Endothelial cell of umbilical vein (primary cell): ENCODE results near the gene TRIM58. TPM values are rescaled to one million over a fixed set of nuclear protein-coding genes. Genes with fewer than 3 reads are reported as not detected.

Source experiments
- BruUV-seq: library from RNA; stranded (reverse); fragments of 400-500 nt; replicated peaks from 2 replicates; lab custom pipeline; 2021; lab: Mats Ljungman, UMichigan
- CTCF ChIA-PET: fragments of 300-600, 350-600 bp; sonication (Branson Sonifier 250); formaldehyde crosslinking; loops from one replicate; lab custom pipeline; 2021; ENCODE audit warnings: antibody characterized with exemption, inconsistent platforms; lab: Charles Lee
- POLR2A ChIA-PET: fragments of 300-600, 350-600 bp; sonication (Branson Sonifier 250); formaldehyde crosslinking; loops from one replicate; lab custom pipeline; 2021; ENCODE audit warnings: antibody characterized with exemption, inconsistent platforms; lab: Charles Lee
- DNase-seq: peaks from one replicate; pipeline ENCODE4 v3.0.0-alpha.2; 2011; ENCODE audit warnings: low read depth, low spot score
- FAIRE-seq: peaks from 2 replicates; lab custom pipeline; 2011; peaks lifted over from hg19 to GRCh38; lab: Jason Lieb, UNC
- H2AFZ ChIP-seq: 2 replicates; pipeline ENCODE4 v1.6.0; 2012; ENCODE audit warnings: low read depth, low read length, control low read depth, inconsistent platforms
- H3K27ac ChIP-seq: 2 replicates; pipeline ENCODE4 v1.5.1; 2011; ENCODE audit warnings: low read depth, mild to moderate bottlenecking, control low read depth, low read length, moderate library complexity; ENCODE audit not compliant: insufficient read depth
- H3K27me3 ChIP-seq, 2 experiments: 2 replicates each; pipeline versions ENCODE4 v1.6.0 to v1.6.1; 2011; ENCODE audit warnings: low read length in 2 of 2, mixed read lengths in 1 of 2; ENCODE audit not compliant: control insufficient read depth in 2 of 2, insufficient read depth in 2 of 2
- H3K36me3 ChIP-seq, 2 experiments: 2 replicates in 1 of 2; 3 replicates in 1 of 2; pipeline ENCODE4 v1.5.1; 2011; ENCODE audit warnings: low read length in 2 of 2, mild to moderate bottlenecking in 1 of 2, moderate library complexity in 1 of 2; ENCODE audit not compliant: control insufficient read depth in 2 of 2, insufficient read depth in 2 of 2; ENCODE audit errors: extremely low read depth in 1 of 2
- H3K4me1 ChIP-seq: 3 replicates; pipeline ENCODE4 v1.5.1; 2011; ENCODE audit warnings: mild to moderate bottlenecking, low read length; ENCODE audit not compliant: control insufficient read depth, insufficient read depth; ENCODE audit errors: extremely low read depth
- H3K4me2 ChIP-seq: 2 replicates; pipeline ENCODE4 v1.6.1; 2011; ENCODE audit warnings: low read length, control low read depth, mixed read lengths; ENCODE audit not compliant: insufficient read depth
- H3K4me3 ChIP-seq, 3 experiments: fragments of 200-600 bp in 1 of 3; sonication (generic), shearing (Covaris generic) in 1 of 3; replicated peaks in 1 of 3; 2 replicates each; pipeline ENCODE4 v1.5.1; 2011 to 2016; ENCODE audit warnings: control low read depth in 3 of 3, low read length in 3 of 3, mild to moderate bottlenecking in 2 of 3, inconsistent platforms in 1 of 3, low read depth in 1 of 3, moderate library complexity in 1 of 3; ENCODE audit not compliant: insufficient read depth in 1 of 3
- H3K79me2 ChIP-seq: 2 replicates; pipeline ENCODE4 v1.6.0; 2012; ENCODE audit warnings: low read length, inconsistent platforms; ENCODE audit not compliant: control insufficient read depth, insufficient read depth
- H3K9ac ChIP-seq: replicated peaks from 2 replicates; pipeline ENCODE3; 2011; ENCODE audit warnings: low read length, control low read depth; ENCODE audit not compliant: insufficient read depth; ENCODE audit errors: extremely low read depth
- H3K9me1 ChIP-seq: replicated peaks from 3 replicates; pipeline ENCODE4 v1.6.0; 2011; ENCODE audit warnings: mild to moderate bottlenecking, low read length; ENCODE audit not compliant: control insufficient read depth, insufficient read depth; ENCODE audit errors: extremely low read depth
- H3K9me3 ChIP-seq: replicated peaks from 2 replicates; pipeline ENCODE4 v1.5.1; 2012; ENCODE audit warnings: low read length, inconsistent platforms; ENCODE audit not compliant: control insufficient read depth, insufficient read depth
- H4K20me1 ChIP-seq: replicated peaks from 2 replicates; pipeline ENCODE3; 2011; ENCODE audit warnings: mild to moderate bottlenecking, low read length; ENCODE audit not compliant: control insufficient read depth, insufficient read depth; ENCODE audit errors: extremely low read depth
- CTCF ChIP-seq, 2 donors: IDR thresholded peaks; 1 replicate in 1 of 2; 2 replicates in 1 of 2; pipeline ENCODE4 v1.5.1; 2011; ENCODE audit warnings: low read length in 2 of 2, mild to moderate bottlenecking in 2 of 2, moderate library complexity in 2 of 2, control low read depth in 1 of 2, inconsistent platforms in 1 of 2, low read depth in 1 of 2; ENCODE audit not compliant: insufficient read depth in 1 of 2; ENCODE audit errors: extremely low read depth in 1 of 2
- EZH2 ChIP-seq: IDR thresholded peaks from 2 replicates; pipeline ENCODE4 v1.6.1; 2012; ENCODE audit warnings: borderline replicate concordance, low read depth, mild to moderate bottlenecking, moderate library complexity, low read length, inconsistent platforms; ENCODE audit not compliant: severe bottlenecking
- FOS ChIP-seq: IDR thresholded peaks from 2 replicates; pipeline ENCODE4 v1.6.1; 2011; ENCODE audit warnings: mild to moderate bottlenecking, low read length, moderate library complexity, borderline replicate concordance; ENCODE audit not compliant: insufficient read depth
- GATA2 ChIP-seq: IDR thresholded peaks from 2 replicates; pipeline ENCODE4 v1.7.0; 2011; ENCODE audit warnings: low read depth, mild to moderate bottlenecking, moderate library complexity, mixed read lengths, low read length; ENCODE audit not compliant: insufficient read length, insufficient read depth
- JUN ChIP-seq: IDR thresholded peaks from 2 replicates; pipeline ENCODE4 v1.6.1; 2011; ENCODE audit warnings: borderline replicate concordance, low read depth; ENCODE audit not compliant: insufficient read length, insufficient read depth
- MAX ChIP-seq: IDR thresholded peaks from 2 replicates; pipeline ENCODE4 v1.6.1; 2011; ENCODE audit not compliant: insufficient read depth, insufficient read length
- MYC ChIP-seq: IDR thresholded peaks from one replicate; pipeline ENCODE4 v1.6.1; 2011; ENCODE audit warnings: mild to moderate bottlenecking, low read depth, low read length
- POLR2A ChIP-seq: IDR thresholded peaks from 2 replicates; pipeline ENCODE4 v1.6.1; 2012; ENCODE audit warnings: low read depth, mild to moderate bottlenecking, control low read depth, low read length
- POLR2AphosphoS5 ChIP-seq: IDR thresholded peaks from 2 replicates; pipeline ENCODE4 v1.6.1; 2012; ENCODE audit warnings: low read depth, mild to moderate bottlenecking, control low read depth, low read length, moderate library complexity; ENCODE audit not compliant: insufficient read depth
- dilution Hi-C: fragments of 300-500 bp; cut with MboI; formaldehyde crosslinking; loops from one replicate; pipeline ENCODE4 v1.15.0; 2019; ENCODE audit warnings: low sequenced_read_pairs; ENCODE audit not compliant: extremely low pct_ligation_motif_present
- intact Hi-C: fragments of 100-400 bp; cut with micrococcal nuclease; formaldehyde crosslinking; loops from one replicate; pipeline ENCODE4 v1.10.0; 2022
- polyA plus RNA-seq, 4 experiments: library from polyadenylated mRNA; depleted of rRNA in 3 of 4; stranded (reverse) in 3 of 4; unstranded in 1 of 4; fragments of >200 nt; gene quantifications; 2 replicates each; pipeline versions ENCODE4 v1.2.1 to v1.2.3, GENCODE V29; 2011 to 2012; ENCODE audit warnings: missing spikeins in 1 of 4
- total RNA-seq: library from RNA; stranded (reverse); gene quantifications from 2 replicates; pipeline ENCODE4 v1.2.3, GENCODE V29; 2021

TRIM58 gene
- total and polyA plus RNA-seq, 2 donors (not counting 3 experiments of a cell fraction or from before 2014, with no cell fraction given), result not detected

GRCh38 chr1:247923941-247924340 is 67.0 kb downstream of the TRIM58 start:
- BruUV-seq, result no TSS peak

More at GRCh38 chr1:247923941-247924340, 67.0 kb downstream of the TRIM58 start:
- TF ChIP-seq MAX (no peak), POLR2A (no peak), JUN (no peak), POLR2AphosphoS5 (no peak), GATA2 (no peak), FOS (no peak), EZH2 (no peak), CTCF (IDR thresholded peaks at IDR 0.05; ENCODE audit: extremely low read depth in 1 of 2, insufficient read depth in 1 of 2, low read depth in 1 of 2, low read length in 2 of 2) (no peak), MYC (no peak)
- intact Hi-C loops (no loop called here), dilution Hi-C loops (no loop called here)
- Histone ChIP-seq H2AFZ (no peak overlapping the region), H3K9ac (no peak overlapping the region), H3K9me3 (no peaks in the 10 kb centered on the region), H3K79me2 (no peaks in the 10 kb centered on the region), H3K9me1 (no peaks in the 10 kb centered on the region), H4K20me1 (no peaks in the 10 kb centered on the region), H3K27ac (no peak overlapping the region), H3K4me2 (no peak overlapping the region), H3K36me3 (no peaks in the 10 kb centered on the region), H3K27me3 (no peaks in the 10 kb centered on the region), H3K4me1 (no peaks in the 10 kb centered on the region), H3K4me3 (no peak overlapping the region)
- ChIA-PET POLR2A (no interaction called here), CTCF (no interaction called here)
- FAIRE-seq (no peak), DNase-seq (no peak)
